Ectodermal cell (in vitro differentiated cells): ENCODE results near the gene PALM.
"Not testable (repeated sequence)": the region's sequence is repeated elsewhere in the genome, so short reads cannot be mapped to it uniquely, and the experiment has no call there.

Experiments
- H3K27ac ChIP-seq: 2 replicates; pipeline ENCODE4 v1.7.0; 2013; ENCODE audit warnings: mild to moderate bottlenecking, low read depth, low read length; ENCODE audit not compliant: insufficient read depth, poor library complexity, severe bottlenecking
- H3K27me3 ChIP-seq: 2 replicates; pipeline ENCODE4 v1.7.0; 2013; ENCODE audit warnings: mild to moderate bottlenecking, low read length; ENCODE audit not compliant: insufficient read depth, control insufficient read depth, poor library complexity, severe bottlenecking
- H3K36me3 ChIP-seq: one replicate; pipeline ENCODE4 v1.7.0; 2013; ENCODE audit warnings: low read length; ENCODE audit not compliant: control insufficient read depth, insufficient read depth
- H3K4me1 ChIP-seq: one replicate; pipeline ENCODE4 v1.7.0; 2013; ENCODE audit warnings: low read length; ENCODE audit not compliant: control insufficient read depth, insufficient read depth
- H3K4me3 ChIP-seq: 2 replicates; pipeline ENCODE4 v1.7.0; 2013; ENCODE audit warnings: low read depth, low read length, control low read depth; ENCODE audit not compliant: insufficient read depth
- H3K9me3 ChIP-seq: 2 replicates; pipeline ENCODE4 v1.7.0; 2013; ENCODE audit warnings: mild to moderate bottlenecking, low read length, moderate library complexity; ENCODE audit not compliant: control insufficient read depth
- WGBS, 2 experiments: methylation state at CpG; one replicate each; pipeline ENCODE4 v1.1.7; 2013; ENCODE audit warnings: missing lambda C conversion rate in 2 of 2; 5-methylcytosine and 5-hydroxymethylcytosine counted together

The PALM gene

DNA sequence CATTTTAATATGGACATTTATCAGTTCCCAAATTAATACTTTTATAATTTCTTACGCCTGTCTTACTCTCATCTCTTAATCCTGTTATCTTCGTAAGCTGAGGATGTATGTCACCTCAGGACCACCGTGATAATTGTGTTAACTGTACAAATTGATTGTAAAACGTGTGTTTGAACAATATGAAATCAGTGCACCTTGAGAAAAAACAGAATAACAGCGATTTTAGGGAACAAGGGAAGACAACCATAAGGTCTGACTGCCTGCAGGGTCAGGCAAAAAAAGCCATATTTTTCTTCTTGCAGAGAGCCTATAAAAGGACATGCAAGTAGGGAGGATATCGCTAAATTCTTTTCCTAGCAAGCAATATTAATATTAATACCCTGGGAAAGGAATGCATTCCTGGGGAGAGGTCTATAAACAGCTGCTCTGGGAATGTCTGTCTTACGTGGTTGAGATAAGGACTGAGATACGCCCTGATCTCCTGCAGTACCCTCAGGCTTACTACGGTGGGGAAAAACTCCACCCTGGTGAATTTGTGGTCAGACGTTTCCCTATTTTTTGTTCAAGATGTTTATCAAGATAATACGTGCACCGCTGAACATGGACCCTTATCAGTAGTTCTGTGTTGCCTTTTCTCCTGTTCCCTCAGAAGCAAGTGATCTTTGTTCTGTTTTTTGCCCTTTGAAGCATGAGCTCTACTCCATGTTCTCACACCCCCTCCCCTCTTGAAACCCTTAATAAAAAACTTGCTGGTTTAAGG lies 39.9 kb upstream of the PALM start:
- H3K27me3 ChIP-seq, H3K9me3 ChIP-seq, H3K27ac ChIP-seq, H3K36me3 ChIP-seq, H3K4me3 ChIP-seq, H3K4me1 ChIP-seq: not testable (repeated sequence)
- WGBS, 2 experiments: 81 to 85% methylated on average over 11 to 12 of the region's 12 CpGs

DNA sequence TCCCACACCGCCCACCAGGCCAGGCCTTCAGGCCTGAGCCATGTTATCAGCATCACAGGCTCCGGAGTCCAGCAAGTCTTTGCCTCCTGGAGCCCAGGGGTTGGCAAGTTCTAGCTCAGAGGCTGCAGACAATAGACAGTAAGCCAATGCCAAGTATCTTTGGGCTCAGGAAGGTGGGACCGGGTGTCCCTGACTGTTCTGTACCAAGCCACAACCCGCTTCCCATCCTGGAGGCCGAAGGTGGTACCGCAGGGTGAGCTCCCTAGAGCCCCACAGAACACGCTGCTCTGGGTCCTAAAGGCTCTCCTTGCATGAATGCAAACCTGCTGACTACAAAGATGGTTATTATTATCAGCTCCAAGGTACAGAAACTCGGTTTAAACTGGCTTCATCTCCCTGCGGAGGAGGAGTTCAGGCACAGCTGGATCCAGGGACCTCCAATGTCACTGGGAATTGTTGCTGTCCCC lies 38.1 kb upstream of the PALM start:
- no peaks in the 10 kb centered on the region for H3K9me3 ChIP-seq
- H3K4me3 ChIP-seq: no peak overlapping the region
- H3K27ac ChIP-seq: no peak overlapping the region
- H3K36me3 ChIP-seq: no peaks in the 10 kb centered on the region
- H3K27me3 ChIP-seq: peaks cover 15% of the 10 kb centered on the region
- WGBS, 2 experiments: 70 to 71% methylated on average over 9 of the region's 9 CpGs
- H3K4me1 ChIP-seq: no peaks in the 10 kb centered on the region

DNA sequence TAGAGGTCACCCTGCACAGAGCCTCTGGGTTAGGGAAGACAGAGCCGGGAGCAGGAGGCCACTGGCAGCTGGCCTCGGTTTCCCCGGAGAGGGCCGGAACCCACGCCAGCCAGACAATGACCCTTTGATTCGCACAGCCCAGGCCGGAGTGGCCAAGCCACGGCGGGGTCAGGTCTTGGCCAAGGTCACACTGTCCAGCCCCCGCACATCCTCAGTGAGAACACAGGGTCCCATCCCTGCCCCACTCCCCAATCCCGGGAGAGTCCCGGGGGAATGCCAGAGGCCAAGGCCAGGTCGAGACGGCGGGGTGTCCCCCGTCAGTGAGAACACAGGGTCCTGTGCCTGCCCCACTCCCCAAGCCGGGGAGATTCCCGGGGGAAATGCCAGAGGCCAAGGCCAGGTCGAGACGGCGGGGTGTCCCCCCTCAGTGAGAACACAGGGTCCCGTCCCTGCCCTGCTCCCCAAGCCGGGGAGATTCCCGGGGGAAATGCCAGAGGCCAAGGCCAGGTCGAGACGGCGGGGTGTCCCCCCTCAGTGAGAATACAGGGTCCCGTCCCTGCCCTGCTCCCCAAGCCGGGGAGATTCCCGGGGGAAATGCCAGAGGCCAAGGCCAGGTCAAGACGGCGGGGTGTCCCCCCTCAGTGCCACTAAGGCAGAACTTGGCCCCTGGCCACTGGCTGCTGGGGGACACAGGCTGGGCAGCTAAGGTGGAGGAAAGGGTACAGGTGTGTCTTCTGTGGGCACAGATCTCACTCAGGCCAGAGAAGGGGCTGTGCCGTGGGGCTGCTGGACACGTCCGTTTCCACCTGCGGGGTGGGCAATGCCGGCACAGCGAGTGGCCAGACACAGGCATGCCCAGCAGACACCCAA lies 34.2 kb upstream of the PALM start:
- no peaks in the 10 kb centered on the region for H3K36me3 ChIP-seq
- peaks cover 2% of the 10 kb centered on the region for H3K4me1 ChIP-seq
- H3K27me3 ChIP-seq: peaks cover 37% of the 10 kb centered on the region
- no peak overlapping the region for H3K27ac ChIP-seq
- H3K9me3 ChIP-seq: no peaks in the 10 kb centered on the region
- H3K4me3 ChIP-seq: no peak overlapping the region
- 89 to 90% methylated on average over 38 of the region's 38 CpGs for WGBS, 2 experiments

DNA sequence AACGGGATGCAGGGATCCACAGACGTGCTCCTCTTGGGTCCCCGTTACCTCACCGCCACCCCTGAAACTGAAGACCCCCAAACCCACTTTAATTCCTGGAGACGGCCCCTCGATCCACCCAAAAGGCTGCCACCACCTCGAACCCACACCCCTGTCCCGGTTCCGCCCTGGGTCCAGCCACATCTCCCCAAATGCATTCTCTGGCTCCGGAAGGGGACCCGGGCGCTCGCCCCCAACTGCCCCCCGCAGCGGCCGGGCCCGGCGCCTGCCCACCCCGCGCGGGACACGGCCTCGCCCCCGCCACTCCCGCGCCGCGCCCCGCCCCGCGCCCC lies 32.8 kb upstream of the PALM start:
- H3K27me3 ChIP-seq: peaks cover 37% of the 10 kb centered on the region
- peaks cover 3% of the 10 kb centered on the region for H3K4me1 ChIP-seq
- no peak overlapping the region for H3K4me3 ChIP-seq
- no peaks in the 10 kb centered on the region for H3K9me3 ChIP-seq
- no peak overlapping the region for H3K27ac ChIP-seq
- no peaks in the 10 kb centered on the region for H3K36me3 ChIP-seq
- whole genome bisulfite sequencing, 2 experiments: 33% methylated on average over 31 of the region's 31 CpGs

DNA sequence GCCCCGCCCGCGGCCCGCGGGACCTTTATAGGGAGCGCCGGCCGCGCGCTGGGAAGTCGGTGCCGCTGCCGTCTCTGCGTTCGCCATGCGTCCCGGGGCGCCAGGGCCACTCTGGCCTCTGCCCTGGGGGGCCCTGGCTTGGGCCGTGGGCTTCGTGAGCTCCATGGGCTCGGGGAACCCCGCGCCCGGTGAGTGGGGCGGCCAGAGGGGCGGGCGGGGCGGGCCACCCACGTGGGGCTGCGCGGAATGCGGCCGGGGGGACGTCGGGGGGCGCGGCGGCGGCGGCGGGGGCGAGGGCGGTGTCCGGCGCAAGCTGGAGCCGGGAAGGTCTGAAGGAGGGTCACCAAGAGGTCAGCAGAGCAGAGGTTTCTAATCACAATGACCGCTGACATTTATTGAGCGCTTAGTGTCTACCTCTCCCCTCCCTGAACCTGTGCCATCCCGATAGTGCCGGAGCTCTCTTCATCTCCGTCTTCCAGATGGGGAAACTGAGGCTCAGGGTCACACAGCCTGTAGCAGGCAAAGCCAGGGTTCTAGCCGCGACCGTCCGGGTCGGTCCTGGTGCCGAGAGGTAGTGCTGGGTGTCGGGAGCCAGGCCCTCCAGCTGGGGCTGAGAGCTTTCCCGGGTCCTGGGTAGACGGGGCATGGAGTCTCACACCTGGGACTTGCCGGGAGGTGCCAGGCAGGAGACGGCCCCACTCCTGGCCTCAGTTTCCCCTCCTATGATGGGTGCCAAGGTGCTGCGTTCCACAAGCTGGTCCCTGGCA lies 32.2 kb upstream of the PALM start, which contains the start of gene FSTL3:
FSTL3 (plus strand) TSS at position 54 of the 767 bp plus-strand sequence; CDS start at position 86, 32 bp downstream.
- peaks cover 3% of the 10 kb centered on the region for H3K4me1 ChIP-seq
- H3K4me3 ChIP-seq: no peak within 1 kb of the TSS
- peaks cover 37% of the 10 kb centered on the region for H3K27me3 ChIP-seq
- no peaks in the 10 kb centered on the region for H3K9me3 ChIP-seq
- no peak within 1 kb of the TSS for H3K27ac ChIP-seq
- no peaks in the 10 kb centered on the region for H3K36me3 ChIP-seq
- WGBS, 2 experiments: 17 to 19% methylated on average over 63 of the region's 63 CpGs

DNA sequence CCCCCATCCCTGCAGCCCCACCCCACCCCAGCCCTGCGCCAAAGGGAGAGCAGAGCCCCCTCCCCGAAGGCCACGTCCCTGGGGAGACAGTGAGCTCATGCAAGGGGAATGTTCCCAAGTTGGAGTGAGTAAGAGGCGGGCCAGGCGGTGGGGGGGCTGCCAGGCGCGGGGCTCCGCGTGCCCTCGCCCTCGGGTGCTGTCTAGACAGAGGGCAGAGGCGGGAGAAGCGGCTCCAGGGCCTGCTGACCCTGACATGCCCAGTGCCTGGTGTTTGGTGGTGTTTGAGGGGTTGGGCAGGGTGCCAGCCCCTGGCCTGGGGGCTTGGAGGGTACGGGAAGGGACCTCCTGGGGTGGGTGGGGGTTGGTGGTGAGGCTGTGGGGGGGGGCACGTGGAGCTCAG lies 31.5 kb upstream of the PALM start:
- peaks cover 37% of the 10 kb centered on the region for H3K27me3 ChIP-seq
- H3K4me3 ChIP-seq: no peak overlapping the region
- H3K9me3 ChIP-seq: no peaks in the 10 kb centered on the region
- no peaks in the 10 kb centered on the region for H3K36me3 ChIP-seq
- peaks cover 3% of the 10 kb centered on the region for H3K4me1 ChIP-seq
- no peak overlapping the region for H3K27ac ChIP-seq
- 37 to 40% methylated on average over 15 of the region's 15 CpGs for WGBS, 2 experiments

DNA sequence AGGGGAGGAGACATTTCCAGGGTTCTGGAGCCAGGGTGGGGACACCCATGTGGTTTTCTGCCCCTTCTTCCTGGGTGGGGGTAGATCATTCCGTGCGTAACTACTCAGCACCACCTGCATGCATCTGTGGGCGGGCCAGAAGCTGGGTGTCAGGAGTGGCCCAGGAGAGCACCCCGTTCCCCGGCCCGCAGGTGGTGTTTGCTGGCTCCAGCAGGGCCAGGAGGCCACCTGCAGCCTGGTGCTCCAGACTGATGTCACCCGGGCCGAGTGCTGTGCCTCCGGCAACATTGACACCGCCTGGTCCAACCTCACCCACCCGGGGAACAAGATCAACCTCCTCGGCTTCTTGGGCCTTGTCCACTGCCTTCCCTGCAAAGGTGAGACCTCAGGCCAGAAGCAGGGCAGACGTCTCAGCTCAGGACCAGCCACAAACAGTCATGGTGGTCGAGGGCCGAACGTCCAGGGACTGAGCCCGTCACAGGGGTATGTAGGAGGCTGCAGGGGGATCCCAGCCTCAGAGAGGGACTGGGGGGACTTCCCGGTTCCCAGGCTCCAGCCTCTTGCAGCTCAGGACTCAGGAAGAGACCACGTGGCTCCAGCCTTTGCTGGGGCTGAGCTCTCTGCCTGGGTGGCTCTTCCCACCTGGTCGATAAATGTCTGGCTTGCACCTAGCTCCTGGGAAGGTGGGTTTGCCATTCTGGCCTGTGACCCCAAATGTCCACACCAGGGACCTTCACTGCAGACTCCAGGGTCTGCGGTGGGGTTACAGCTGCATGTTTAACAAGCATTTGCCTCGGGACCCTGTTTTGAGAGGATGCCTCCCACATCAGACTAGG lies 30.9 kb upstream of the PALM start:
- Histone ChIP-seq H3K36me3 (no peaks in the 10 kb centered on the region), H3K4me3 (no peak overlapping the region), H3K27ac (no peak overlapping the region), H3K4me1 (peaks cover 3% of the 10 kb centered on the region), H3K9me3 (no peaks in the 10 kb centered on the region), H3K27me3 (peaks cover 37% of the 10 kb centered on the region)
- WGBS, 2 experiments: 86% methylated on average over 22 of the region's 22 CpGs

- WGBS, 2 experiments: 83 to 86% methylated on average over 16 of the region's 16 CpGs
- no peak overlapping the region for H3K4me3 ChIP-seq
- no peak overlapping the region for H3K27ac ChIP-seq
- H3K4me1 ChIP-seq: peaks cover 3% of the 10 kb centered on the region
- no peaks in the 10 kb centered on the region for H3K9me3 ChIP-seq
- no peaks in the 10 kb centered on the region for H3K36me3 ChIP-seq
- H3K27me3 ChIP-seq: peaks cover 37% of the 10 kb centered on the region
Observed at GRCh38 chr19:678791-679388, 29.8 kb upstream of the PALM start.
